NCI-H748 (cell line): ENCODE results near the gene CTNNA3.
A peak's percentile ranks its signal among the peaks of the same experiment; 100 is the strongest.
"Not testable (repeated sequence)": the region's sequence is repeated elsewhere in the genome, so short reads cannot be mapped to it uniquely, and the experiment has no call there.

ENCODE experiments used
- DNase-seq: peaks from one replicate; lab custom pipeline; 2025; ENCODE audit not compliant: unreplicated experiment; lab: John Stamatoyannopoulos, UW

The CTNNA3 gene

DNA sequence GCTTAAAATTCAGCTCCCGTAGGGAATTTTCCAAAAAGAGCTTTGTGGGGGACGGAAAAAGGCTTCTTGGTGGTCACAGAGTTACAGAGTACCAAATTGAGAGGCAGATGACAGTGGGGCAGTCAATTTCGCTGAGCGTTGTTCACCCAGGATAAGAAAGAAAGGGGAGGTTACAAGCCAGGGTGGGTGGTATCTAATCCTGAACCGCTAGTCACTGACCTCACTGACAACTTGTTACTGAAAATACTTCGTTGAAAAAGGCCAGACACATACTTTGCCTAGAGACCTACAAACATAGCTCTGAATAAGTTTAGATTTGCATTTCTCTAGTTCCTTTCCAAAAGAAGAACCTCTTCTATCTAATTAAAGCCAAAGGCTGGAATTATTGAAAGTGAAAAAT is at the start of gene CTNNA3:
TSS of gene CTNNA3 (minus strand) at position 167 of the 400 bp plus-strand sequence.
- DNase-seq, result no peak

DNA sequence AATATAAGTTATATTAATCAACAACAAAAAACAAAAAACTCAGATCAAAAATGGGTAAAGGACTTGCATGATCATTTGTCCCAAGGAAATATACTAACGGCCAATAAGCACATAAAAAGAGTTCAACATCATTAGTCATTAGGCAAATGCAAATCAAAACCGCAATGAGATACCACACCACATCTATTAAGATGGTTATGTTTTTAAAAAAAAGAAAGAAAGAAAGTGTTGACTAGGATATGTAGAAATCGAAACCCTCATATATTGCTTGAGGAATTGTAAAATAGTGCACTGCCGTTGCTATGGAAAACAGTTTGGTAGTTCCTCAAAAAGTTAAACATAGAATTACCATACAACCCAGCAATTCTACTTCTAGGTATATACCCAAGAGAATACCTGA is 39.4 kb upstream of the CTNNA3 start:
- DNase-seq, result no peak

DNA sequence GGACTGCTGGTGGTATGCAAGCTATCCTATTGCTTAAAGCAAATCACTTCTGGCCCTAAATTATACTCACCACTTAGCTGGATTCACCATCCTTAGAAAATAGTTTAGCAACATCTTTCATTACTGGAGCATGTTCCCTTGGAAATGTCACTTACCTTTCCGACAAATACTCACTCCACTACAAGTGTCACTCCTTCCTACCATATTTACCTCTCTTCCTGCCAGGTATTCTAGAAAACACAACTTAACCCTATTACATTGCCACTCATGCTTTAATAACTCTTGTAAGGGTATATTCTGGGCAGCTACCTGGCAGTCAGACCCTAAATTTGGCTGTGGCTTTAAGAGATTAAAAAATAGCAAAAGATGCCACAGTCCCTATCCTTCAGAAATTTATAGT is 37.5 kb upstream of the CTNNA3 start:
- DNase-seq, result no peak

DNA sequence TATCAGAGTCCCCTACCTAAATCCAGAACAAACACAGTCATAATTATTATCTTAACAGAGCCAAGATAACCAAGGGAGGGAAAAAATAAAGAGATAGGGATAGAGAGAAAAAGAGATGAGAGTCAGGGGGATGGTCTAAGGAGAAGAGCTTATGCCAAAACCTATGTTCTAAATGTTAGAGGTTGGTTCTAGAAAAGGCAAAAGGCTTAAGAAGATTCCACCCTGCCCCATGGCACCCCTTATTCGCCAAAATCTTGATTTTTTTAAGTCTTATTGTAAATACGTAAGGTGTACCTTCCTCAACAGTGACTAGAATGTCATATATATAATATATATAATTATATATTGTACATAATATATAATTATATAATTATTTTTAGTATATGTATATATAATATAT is 29.6 kb upstream of the CTNNA3 start:
- DNase-seq, result no peak

DNA sequence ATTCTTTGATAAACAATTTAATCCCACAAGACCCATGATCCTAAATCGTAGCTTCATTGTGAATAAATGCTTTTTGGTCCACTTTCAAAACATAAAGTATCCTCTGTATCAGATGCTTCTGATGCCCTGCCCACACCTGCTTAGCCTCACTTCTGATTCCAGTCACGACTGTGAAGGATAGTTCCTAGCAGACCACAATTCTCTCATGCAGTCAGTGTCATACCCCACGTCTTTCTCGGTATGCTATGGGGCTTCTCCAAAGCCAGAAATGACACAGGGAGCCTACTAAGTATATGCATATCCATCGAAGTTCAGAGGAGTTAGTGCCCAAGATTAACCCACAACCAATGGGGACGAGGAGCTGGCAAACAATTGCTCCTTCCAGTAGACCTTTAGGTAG is 27.6 kb upstream of the CTNNA3 start:
- DNase-seq, result no peak

DNA sequence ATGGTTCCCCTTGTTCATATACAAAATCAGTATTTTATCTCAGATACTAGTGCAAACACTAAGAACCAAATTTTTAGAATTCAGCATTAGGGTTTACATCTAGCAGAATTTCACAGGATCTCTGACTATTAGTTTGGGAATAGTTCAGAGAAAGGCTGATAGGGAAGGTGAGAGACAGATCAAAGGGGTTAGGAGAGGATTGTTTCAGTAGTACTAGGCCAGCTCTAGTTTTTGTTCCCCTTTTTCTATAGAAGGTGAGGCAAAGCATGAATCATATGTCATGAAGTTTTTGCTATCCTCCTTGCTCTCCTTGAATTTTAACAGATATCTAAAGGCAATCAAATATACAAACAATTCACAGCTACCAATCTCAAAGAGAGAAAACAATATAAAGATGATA is 26.1 kb upstream of the CTNNA3 start:
- DNase-seq, result no peak

DNA sequence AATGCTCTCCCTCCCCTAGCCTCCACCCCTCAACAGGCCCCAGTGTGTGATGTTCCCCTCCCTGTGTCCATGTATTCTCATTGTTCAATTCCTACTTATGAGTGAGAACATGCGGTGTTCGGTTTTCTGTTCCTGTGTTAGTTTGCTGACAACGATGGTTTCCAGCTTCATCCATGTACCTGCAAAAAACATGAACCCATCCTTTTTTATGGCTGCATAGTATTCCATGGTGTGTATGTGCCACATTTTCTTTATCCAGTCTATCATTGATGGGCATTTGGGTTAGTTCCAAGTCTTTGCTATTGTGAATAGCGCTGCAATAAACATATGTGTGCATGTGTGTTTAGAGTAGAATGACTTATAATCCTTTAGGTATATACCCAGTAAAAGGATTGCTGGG is 20.5 kb upstream of the CTNNA3 start:
- not testable (repeated sequence) for DNase-seq

DNA sequence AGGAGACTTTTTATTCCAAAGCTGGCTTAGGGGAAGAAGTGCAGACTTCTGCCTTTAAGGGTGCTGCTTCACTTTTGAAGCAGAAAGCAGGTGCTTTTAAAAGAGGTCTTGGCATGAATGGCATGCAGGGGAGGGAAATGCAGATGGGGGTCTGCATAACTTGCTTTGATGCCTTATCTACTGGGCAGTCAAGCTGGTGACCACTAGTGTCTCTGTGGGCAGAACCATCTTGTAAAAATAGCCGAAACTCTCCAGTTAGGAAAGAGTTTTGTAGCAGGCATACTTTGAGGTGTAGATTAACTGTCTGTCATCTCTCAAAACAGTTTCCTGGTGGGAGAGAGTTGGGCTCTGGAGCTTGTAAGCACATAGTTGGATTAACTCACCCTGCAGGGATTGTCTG is 9.9 kb upstream of the CTNNA3 start:
- DNase-seq, result no peak

DNA sequence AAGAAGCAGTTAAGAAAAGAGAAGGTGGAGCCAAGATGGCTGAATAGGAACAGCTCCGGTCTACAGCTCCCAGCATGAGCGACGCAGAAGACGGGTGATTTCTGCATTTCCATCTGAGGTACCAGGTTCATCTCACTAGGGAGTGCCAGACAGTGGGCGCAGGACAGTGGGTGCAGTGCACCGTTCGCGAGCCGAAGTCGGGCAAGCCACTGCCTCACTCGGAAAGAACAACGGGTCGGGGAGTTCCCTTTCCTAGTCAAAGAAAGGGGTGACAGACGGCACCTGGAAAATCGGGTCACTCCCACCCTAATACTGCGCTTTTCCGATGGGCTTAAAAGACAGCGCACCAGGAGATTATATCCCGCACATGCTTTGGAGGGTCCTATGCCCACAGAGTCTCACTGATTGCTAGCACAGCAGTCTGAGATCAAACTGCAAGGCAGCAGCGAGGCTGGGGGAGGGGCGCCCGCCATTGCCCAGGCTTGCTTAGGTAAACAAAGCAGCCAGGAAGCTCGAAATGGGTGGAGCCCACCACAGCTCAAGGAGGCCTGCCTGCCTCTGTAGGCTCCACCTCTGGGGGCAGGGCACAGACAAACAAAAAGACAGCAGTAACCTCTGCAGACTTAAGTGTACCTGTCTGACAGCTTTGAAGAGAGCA is 3.7 kb upstream of the CTNNA3 start:
- DNase-seq, result not testable (repeated sequence)

DNA sequence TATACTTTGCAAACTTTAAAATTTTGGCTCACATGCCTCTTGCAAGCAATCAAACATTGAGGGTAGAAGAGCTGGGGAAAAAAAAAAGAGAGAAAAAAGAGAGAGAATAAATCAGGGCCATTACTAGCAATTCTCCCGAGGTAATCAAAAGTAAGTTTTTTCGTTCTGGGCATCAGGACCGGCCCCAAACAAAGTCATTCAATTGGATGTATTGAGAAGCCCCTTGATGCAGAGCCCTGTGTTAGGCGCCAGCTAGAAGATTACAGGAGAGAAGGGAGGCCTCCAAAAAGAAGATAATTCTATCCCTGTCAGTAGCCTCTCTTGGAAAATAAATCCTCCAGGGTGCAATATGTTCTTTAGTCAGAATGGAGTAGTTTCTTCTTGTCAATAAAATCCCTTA is 2.2 kb upstream of the CTNNA3 start:
- DNase-seq, result no peak

DNA sequence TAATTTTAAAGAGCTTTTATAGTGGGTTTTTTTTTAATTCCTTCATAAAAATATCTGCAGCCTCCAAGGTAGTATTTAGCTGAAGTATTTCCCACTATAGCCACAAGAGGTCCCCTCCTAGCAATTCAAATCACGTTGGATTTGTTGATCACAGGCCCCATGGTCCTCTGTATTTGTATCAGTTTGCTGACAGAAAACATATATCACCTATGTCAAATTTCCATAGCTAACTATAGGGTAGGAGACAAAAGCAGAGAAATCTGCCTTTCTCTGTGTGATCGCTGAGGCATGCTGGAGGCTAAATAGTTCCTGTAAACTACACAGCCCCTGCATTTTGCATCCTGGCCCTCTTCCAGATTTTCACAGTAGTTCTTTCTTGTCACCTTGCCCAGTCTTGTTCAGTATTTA is 1.7 kb upstream of the CTNNA3 start:
- DNase-seq, result peak; percentile 57

DNA sequence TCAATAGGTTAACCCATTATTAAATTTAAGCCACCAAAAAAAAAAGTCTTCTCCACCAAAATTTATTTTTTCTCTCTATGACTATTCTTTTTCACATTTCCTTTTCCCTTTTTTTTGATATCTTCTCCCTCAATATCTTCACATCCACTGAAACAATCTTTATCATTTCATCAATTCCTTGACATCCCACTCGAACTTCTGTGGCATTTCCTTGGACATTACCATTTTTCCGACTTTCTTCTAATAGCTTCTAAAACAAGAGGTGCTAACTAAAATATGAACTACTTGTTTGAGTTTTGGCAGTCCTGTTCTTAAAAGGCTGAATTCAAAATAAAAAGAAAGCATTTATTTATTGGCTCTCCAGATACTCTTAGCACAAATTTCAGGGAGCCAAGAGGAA is 684 bp upstream of the CTNNA3 start:
- no peak for DNase-seq

DNA sequence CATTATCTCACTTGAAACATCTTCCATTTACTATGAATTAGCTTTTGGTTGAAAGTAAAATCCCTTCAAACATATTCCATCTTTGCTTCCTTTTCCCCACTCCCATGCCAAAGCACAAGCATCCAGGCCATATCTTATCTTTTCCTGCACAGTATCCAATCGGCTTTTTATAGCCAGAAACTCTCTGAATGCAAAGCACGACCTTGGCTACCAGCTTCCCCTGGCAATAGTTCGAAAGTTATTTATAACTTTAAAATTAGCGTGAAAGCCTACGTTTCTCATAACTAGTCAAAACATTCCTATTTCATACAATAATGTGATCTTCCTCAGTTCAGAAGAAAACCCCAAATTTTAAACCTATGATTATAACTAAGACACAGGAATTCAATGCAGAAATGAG is 440 bp downstream of the CTNNA3 start:
- DNase-seq, result no peak

DNA sequence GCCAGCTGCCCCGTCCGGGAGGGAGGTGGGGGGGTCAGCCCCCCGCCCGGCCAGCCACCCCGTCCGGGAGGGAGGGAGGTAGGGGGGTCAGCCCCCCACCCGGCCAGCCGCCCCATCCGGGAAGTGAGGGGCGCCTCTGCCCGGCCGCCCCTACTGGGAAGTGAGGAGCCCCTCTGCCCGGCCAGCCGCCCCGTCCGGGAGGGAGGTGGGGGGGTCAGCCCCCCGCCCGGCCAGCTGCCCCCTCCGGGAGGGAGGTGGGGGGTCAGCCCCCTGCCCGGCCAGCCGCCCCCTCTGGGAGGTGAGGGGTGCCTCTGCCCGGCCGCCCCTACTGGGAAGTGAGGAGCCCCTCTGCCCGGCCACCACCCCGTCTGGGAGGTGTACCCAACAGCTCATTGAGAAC is 4.1 kb downstream of the CTNNA3 start:
- not testable (repeated sequence) for DNase-seq

DNA sequence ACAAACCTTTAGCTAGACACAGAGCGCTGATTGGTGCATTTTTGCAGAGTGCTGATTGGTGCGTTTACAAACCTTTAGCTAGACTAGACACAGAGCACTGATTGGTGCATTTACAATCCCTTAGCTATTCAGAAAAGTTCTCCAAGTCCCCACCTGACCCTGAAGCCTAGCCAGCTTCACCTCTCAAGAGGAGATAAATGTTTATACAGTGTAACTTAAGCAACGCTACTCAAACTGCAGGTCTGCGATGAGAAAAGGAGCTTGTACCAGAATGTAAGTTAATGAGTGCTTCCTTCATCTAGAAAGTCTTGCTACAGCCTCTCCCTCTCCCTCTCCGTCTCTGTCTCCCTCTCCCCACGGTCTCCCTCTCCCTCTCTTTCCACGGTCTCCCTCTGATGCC is 5.5 kb downstream of the CTNNA3 start:
- DNase-seq, result not testable (repeated sequence)

DNA sequence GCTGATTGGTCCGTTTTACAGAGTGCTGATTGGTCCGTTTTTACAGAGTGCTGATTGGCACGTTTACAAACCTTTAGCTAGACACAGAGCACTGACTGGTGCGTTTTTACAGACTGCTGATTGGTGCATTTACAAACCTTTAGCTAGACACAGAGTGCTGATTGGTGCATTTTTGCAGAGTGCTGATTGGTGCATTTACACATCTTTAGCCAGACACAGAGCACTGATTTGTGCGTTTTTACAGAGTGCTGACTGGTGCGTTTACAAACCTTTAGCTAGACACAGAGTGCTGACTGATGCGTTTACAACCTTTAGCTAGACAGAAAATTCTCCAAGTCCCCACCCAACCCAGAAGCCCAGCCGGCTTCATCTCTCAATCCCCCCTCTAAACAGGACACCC is 11.9 kb downstream of the CTNNA3 start:
- not testable (repeated sequence) for DNase-seq

DNA sequence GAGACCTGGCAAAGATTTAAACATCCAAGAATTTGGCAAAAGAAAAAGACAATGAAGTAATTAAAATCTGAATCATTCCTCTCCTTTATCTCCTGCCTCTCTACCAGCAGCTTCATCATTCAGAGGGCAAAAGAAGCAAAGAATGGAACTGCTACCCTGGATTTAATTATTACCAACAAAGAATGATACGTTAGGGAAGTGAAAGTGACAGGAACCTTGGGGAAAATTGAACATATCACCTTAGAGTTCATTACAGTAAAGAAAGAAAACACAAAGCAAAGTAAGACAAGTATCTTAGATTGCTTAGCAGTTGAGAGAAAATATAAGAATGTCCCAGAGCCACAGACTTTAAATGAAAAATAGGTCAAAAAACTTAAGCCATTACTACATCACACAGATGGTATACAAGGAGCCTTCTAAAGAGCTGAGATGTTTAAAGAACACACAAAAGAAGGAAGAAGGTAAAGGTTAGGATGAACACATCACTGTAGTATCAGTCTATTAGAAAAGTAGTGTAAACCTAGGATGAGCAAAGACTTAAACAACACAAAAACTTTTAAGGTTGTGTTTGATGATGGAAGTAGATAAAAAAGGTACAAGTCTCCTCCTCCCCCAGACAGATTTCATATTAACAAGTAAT is 17.5 kb downstream of the CTNNA3 start:
- no peak for DNase-seq

DNA sequence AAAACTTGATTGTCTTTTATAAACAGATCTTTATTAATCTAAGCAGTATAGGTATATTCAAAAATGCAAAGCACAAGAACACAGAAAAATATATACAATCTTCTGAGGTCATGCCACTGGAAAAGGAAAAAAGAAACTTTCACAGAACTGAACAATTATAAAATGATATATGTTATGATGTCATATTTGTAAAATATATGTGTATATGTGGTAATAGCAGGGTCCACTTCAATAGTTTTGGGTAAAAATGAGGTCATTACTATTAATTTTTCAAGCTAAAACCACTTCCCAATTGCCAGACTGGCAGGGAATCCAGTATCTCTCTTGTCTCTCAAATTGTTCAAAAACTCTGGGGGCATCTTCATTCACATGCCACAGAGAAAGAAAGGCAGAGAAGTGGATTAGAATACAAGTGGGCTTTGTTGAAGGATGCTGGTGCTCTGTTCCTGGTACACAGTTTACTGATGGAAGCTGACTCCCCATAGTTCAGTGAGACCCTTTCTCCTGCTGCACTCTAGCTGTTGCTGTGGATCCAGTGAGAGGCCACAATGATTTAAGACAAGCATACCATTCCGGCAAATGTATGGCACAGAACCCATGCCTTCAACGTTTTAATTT is 19.7 kb downstream of the CTNNA3 start:
- no peak for DNase-seq

DNA sequence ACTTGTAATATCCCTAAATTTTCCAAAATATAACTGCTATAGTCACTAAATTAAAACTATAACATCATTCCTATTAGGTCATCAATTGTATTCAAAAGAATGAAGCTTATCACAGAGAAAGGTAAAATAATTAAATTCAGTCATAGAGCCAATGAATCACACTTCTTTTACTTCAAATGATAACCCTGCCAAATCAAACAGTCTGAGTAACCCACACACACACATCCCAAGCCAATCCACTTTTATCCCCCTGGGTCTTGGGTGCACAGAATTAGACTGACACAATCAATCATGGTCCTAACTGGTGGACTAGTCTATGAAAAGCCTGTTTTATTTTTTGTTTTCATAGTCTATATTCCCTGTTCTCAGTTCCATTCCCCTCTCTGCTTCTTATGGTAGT is 25.6 kb downstream of the CTNNA3 start:
- no peak for DNase-seq

DNA sequence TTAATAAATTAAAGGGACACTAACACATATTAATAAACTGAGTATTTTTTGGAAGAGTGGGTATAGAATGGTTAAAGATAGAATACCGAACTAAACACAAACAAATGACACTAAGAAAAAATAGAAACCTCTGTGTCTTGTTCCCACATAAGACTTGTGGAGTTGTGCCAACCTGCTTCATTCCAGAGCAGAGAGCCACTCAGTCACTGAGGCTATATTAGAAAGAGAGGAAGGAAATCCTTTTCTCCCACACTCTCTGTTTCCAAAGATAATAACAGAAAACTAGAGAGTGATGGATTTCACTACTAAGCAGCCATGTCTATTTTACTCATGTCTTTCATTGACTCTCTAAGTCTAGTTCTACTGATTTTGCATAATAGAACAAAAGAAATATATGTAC is 26.0 kb downstream of the CTNNA3 start:
- no peak for DNase-seq

DNA sequence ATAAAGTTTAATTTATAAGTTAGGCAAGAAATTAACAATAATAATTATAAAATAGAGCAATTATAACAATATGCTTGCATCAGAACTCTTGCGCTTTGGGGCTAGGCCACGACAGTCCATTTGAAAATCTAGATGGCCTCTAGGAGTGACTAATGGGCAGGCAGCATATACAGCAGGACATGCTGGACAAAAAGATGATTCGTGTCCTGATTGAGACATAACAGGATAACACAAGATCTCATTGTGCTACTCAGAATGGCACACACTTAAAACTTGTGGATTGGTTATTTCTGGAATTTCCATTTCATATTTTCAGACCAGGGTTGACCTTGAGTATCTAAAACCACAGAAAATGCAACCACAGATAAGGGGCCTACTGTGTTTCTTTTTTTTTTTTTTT is 27.5 kb downstream of the CTNNA3 start:
- DNase-seq, result no peak

DNA sequence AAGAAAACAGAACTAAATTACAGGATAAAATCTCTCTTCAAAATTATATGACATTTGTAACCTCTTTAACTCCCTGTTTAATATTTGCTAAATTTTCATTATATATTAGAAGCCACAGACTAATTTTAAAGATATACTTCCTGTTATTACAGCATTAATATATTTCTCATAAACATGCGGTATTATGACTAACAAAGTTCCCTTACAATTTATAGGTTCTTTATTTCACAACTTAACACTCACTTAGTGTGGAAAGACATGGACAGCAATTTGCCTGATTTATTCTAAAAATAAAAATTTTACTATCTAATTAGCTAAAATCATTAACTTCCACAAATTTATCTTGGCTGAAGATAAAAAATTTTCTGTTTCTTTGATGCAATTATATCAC is 29.0 kb downstream of the CTNNA3 start:
- no peak for DNase-seq
